T-helper 2 cell treated with Interferon-gamma antibody and Interleukin-4, amounts not matched to agents 5 μg/mL and 100 μg/mL, for 36 hours (primary cell): ENCODE measurements around the gene MAPK1.
"Not testable (repeated sequence)": the region's sequence is repeated elsewhere in the genome, so short reads cannot be mapped to it uniquely, and the experiment has no call there.

ENCODE experiments used
- DNase-seq: peaks from one replicate; pipeline ENCODE4 v3.0.0; 2021; ENCODE audit warnings: low spot score
- H3K27ac Mint-ChIP-seq: one replicate; pipeline ENCODE4 v1.8.0; 2021; ENCODE audit warnings: mild to moderate bottlenecking, mixed read lengths
- H3K27me3 Mint-ChIP-seq: one replicate; pipeline ENCODE4 v1.8.0; 2021; ENCODE audit warnings: low read depth, mixed read lengths
- H3K36me3 Mint-ChIP-seq: one replicate; pipeline ENCODE4 v1.8.0; 2021; ENCODE audit warnings: low read depth, mixed read lengths
- H3K4me1 Mint-ChIP-seq: one replicate; pipeline ENCODE4 v1.8.0; 2021; ENCODE audit warnings: low read depth, mixed read lengths
- H3K4me3 Mint-ChIP-seq: one replicate; pipeline ENCODE4 v1.8.0; 2022; ENCODE audit warnings: mild to moderate bottlenecking, moderate library complexity, mixed read lengths
- H3K9me3 Mint-ChIP-seq: one replicate; pipeline ENCODE4 v1.8.0; 2021; ENCODE audit warnings: mixed read lengths

The MAPK1 gene

DNA sequence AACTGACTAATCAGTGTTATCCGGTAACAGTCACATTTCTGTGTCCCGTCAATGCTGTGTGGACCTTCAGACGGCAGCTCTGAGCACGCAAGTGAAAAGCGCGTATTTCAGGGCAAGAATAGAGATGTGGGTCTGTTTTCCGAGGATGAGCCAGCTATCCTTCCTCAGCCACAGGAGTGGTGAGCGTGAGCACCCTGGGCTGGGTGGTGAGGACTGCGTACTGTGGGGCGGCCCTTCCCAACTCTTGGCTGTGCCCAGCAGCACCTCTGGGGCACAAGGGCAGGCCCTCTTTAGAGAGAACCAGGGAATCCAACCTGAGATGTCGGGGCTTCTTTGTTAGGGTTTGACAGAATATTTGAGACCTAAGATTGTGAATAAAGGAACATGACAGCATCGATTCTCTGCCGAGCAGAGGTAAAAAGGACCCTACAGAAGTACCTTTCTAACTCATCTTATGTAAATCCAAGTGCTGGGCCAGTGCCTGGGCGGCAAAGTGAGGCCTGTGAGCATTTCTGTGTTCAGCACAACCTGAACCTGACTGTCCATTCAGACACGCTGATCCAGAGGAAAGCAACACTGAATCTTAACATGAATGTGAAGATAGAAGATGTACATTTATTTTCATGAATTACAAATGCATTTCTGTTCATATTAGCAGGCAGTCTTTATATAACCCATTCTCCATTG lies 105.3 kb downstream of the MAPK1 start:
- no peaks in the 10 kb centered on the region for H3K9me3 Mint-ChIP-seq
- H3K27me3 Mint-ChIP-seq = no peaks in the 10 kb centered on the region
- H3K27ac Mint-ChIP-seq = no peak overlapping the region
- DNase-seq = no peak
- peaks cover 66% of the 10 kb centered on the region for H3K36me3 Mint-ChIP-seq
- peaks cover 47% of the 10 kb centered on the region for H3K4me1 Mint-ChIP-seq
- no peak overlapping the region for H3K4me3 Mint-ChIP-seq

DNA sequence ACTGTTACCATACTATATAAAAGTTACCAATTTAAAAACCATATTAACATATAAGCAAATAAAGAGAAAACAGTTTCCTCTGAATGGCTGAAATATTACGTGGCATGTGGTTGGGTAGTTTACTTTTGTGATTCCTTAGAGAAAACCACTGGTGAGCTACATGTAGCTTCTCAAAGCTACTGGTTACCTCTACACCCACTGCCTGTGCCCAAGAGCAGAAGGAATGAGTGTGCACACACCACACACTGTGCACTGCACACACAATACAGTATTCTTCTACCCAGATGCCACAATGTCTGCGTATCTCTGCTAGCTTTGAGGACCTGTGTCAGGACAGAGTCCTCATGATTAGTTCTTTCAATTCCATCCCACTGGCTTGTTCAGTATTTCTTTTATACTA lies 106.4 kb downstream of the MAPK1 start:
- Mint-ChIP-seq H3K9me3 (no peaks in the 10 kb centered on the region), H3K27ac (no peak overlapping the region), H3K27me3 (no peaks in the 10 kb centered on the region), H3K4me1 (peaks cover 37% of the 10 kb centered on the region), H3K36me3 (peaks cover 60% of the 10 kb centered on the region), H3K4me3 (no peak overlapping the region)
- peak; percentile 67 for DNase-seq

DNA sequence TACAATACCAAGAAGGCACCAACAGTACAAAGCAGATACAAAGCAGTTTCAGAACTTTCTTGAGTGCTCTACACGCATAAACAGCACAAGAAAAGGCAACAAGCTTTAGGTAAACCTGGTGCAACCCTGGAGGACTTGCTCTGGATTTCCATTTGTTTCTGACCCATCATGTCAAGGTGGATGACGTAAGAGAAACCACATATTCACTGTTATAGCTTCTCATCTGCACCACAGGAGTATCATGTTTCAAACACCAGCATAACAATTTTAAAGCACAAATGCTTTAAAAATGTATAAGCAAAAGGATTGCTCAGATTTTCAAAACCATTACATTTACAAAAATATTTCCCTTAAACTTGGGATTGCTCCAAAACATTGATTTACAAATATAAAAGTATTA lies 106.8 kb downstream of the MAPK1 start:
- Mint-ChIP-seq H3K27ac (no peak overlapping the region), H3K4me1 (peaks cover 37% of the 10 kb centered on the region), H3K27me3 (no peaks in the 10 kb centered on the region), H3K36me3 (peaks cover 59% of the 10 kb centered on the region), H3K4me3 (no peak overlapping the region), H3K9me3 (no peaks in the 10 kb centered on the region)
- DNase-seq = no peak

DNA sequence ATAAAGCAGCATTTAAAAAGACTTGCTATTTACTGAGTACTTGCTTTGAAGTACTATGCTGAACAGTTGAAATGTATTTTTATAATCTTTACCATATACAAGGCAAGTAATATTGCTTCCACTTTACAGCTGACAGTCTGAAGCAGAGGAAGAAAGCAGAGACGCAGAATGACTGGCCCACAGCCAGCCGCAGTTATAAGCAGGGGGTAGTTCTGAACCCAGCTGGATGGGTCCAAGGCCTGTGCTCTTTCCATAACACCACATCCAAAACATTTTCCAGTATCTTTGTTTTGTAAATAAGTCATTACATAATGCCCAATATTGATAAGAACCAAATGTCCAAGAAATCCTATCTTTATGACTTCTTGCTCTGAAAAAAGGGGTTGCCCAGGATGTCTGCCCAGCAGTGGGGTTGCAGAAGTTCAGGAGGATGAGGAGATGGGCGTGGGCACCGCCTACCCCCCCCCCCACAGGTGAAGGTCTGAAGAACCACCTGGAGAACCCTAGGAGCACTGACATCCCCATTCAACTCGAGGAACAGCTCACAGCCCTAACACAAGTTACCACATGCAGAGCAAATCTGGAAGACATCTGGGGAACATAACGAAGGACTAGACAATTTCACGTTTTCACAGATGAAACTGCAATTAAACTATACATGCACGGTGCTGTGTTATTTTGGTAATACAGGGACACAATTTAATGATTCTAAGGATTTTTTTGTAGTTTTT lies 107.6 kb downstream of the MAPK1 start:
- Mint-ChIP-seq H3K27ac (no peak overlapping the region), H3K27me3 (no peaks in the 10 kb centered on the region), H3K36me3 (peaks cover 52% of the 10 kb centered on the region), H3K4me3 (no peak overlapping the region), H3K9me3 (no peaks in the 10 kb centered on the region), H3K4me1 (peaks cover 32% of the 10 kb centered on the region)
- no peak for DNase-seq

DNA sequence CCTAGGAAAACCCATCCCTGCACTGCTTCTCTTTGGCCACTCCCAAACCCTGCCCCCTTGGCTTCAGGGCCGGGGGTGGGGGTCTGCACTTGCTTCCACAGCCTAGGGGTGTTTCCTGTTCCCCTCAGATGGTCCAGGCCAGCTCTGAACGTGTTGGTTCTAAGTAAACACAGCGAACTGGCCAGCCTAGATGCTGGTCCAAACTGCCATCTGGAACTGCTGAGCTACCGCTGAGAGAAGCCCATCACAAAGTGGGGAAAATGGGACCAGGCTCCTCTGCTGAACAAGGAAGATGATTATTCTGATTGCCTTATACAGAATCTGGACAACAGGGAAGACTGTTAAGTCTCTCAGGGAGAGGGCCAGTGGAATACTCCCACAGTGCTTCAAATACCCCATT lies 108.4 kb downstream of the MAPK1 start:
- H3K4me1 Mint-ChIP-seq = peaks cover 25% of the 10 kb centered on the region
- no peak overlapping the region for H3K27ac Mint-ChIP-seq
- H3K9me3 Mint-ChIP-seq = no peaks in the 10 kb centered on the region
- H3K36me3 Mint-ChIP-seq = peaks cover 45% of the 10 kb centered on the region
- no peak overlapping the region for H3K4me3 Mint-ChIP-seq
- H3K27me3 Mint-ChIP-seq = no peaks in the 10 kb centered on the region
- DNase-seq = no peak

GRCh38 chr22:21758091-21758864 lies 109.2 kb downstream of the MAPK1 start:
- Mint-ChIP-seq H3K4me1 (peaks cover 16% of the 10 kb centered on the region), H3K36me3 (peaks cover 36% of the 10 kb centered on the region), H3K4me3 (no peak overlapping the region), H3K27me3 (no peaks in the 10 kb centered on the region), H3K9me3 (no peaks in the 10 kb centered on the region), H3K27ac (no peak overlapping the region)
- DNase-seq = no peak

DNA sequence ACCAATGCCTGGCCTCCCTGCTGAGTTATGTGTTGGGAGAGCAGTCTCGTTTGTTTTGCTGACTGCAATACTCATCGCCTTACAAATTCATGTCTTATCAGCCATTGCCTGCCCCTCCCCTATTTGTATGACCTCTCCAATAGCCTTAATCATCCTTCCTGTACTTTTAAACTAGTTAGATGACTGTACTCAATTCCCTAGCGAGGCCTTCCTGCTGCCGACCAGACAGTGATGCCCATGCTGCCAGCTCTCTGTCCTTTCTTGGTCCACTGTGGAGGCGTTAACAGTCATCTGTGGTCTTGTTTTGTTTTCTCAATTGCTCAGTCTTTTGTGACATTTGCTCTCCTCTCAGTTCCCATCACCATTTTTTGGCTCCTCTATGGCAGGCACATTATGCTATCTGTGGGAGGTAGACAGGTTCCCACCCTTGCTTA lies 111.6 kb downstream of the MAPK1 start:
- Mint-ChIP-seq H3K36me3 (peaks cover 25% of the 10 kb centered on the region), H3K27ac (no peak overlapping the region), H3K27me3 (no peaks in the 10 kb centered on the region), H3K4me3 (no peak overlapping the region), H3K9me3 (no peaks in the 10 kb centered on the region), H3K4me1 (peaks cover 4% of the 10 kb centered on the region)
- DNase-seq = peak; percentile 26

DNA sequence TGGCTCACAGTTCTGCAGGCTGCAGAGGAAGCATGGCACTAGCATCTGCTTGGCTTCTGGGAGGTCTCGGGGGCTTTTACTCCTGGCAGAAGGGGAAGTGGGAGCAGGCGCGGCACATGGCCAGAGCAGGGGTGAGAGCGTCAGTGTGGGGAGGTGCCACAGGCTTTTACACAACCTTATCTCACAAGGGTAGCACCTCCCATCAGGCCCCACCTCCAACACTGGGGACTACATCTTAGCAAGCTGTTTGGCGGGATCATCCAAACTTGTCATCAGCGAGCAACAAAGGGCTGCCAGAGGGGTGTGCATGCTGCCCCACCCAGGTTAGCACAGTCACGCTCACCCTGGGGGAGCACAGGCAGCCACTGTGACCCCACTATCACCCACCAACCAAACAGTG lies 112.9 kb downstream of the MAPK1 start:
- H3K27me3 Mint-ChIP-seq = no peaks in the 10 kb centered on the region
- no peaks in the 10 kb centered on the region for H3K9me3 Mint-ChIP-seq
- no peaks in the 10 kb centered on the region for H3K4me1 Mint-ChIP-seq
- peaks cover 19% of the 10 kb centered on the region for H3K36me3 Mint-ChIP-seq
- H3K4me3 Mint-ChIP-seq = no peak overlapping the region
- no peak for DNase-seq
- H3K27ac Mint-ChIP-seq = no peak overlapping the region

DNA sequence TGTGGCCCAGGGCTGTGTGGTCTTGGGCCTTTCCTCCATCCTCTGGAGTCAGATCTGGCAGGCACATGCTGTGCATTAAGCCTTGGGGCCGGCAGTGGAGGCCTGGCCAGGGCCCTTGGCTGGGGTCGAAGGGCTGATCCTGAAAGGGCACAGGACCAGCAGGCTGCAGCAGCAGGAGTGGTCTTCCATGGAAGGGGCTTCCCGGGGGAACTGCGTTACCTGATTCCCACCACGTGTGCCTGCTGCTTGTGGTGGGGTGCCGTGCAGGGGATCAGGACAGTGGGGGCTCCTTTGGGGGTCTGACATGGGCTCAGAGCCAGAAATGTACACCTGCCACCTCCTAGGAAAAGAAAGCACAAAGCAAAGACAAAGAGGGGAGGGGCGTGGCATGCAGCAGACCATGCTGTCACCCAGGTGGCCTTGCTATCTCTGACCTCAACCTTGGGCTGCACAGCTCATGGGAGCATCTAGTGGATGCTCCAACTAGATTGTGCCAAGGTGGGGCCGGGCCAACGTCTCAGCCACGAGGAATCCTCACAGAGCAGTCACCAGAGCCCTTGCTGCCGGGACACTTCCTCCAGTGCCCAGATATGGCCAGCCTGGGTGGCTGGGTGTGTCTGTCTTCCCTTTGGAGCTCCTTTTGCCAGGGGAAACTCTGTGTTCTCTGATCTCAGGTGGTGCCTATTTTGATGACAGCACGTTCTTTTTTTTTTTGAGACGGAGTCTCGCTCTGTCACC lies 113.9 kb downstream of the MAPK1 start:
- no peaks in the 10 kb centered on the region for H3K4me1 Mint-ChIP-seq
- no peak overlapping the region for H3K4me3 Mint-ChIP-seq
- H3K36me3 Mint-ChIP-seq = peaks cover 13% of the 10 kb centered on the region
- H3K9me3 Mint-ChIP-seq = no peaks in the 10 kb centered on the region
- no peaks in the 10 kb centered on the region for H3K27me3 Mint-ChIP-seq
- no peak for DNase-seq
- no peak overlapping the region for H3K27ac Mint-ChIP-seq

DNA sequence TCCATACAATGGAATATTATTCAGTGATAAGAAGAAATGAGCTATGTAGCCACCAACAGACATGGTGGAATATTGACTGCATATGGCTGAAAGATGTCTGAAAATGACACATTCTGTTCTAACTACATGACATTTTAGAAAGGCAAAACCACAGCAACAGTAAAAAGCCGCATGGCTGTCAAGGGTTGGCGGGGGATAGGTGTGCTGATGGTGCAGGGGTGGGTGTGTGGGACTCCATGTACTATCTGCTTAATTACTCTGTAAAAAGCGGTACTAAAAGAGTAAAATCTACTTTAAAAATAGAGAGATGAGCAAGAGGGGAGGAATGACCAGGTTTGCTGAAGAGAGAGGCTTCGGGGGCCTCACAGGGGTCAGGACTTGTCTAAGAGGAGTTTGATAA lies 115.2 kb downstream of the MAPK1 start:
- H3K27me3 Mint-ChIP-seq = no peaks in the 10 kb centered on the region
- no peak overlapping the region for H3K27ac Mint-ChIP-seq
- no peaks in the 10 kb centered on the region for H3K9me3 Mint-ChIP-seq
- H3K4me3 Mint-ChIP-seq = no peak overlapping the region
- peaks cover 3% of the 10 kb centered on the region for H3K36me3 Mint-ChIP-seq
- DNase-seq = no peak
- no peaks in the 10 kb centered on the region for H3K4me1 Mint-ChIP-seq

DNA sequence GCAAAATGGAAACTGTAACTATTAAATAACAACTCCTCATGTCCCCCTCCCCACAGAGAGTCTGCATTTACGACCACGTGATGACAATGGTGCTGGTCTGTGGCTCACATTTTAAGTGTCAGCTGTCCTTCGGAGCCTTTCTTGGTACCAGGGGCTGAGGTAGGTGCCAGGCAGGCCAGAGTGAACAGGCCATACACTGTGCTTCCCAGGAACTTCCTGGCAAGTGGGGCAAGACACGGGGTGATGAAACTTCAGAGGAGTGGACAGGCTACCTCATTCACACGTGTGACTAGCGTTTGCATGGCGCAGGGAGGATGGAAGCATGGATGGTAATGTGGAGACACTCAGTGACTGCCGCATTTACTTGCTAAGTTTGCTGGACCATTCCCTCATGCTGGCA lies 121.5 kb downstream of the MAPK1 start:
- H3K4me3 Mint-ChIP-seq = no peak overlapping the region

DNA sequence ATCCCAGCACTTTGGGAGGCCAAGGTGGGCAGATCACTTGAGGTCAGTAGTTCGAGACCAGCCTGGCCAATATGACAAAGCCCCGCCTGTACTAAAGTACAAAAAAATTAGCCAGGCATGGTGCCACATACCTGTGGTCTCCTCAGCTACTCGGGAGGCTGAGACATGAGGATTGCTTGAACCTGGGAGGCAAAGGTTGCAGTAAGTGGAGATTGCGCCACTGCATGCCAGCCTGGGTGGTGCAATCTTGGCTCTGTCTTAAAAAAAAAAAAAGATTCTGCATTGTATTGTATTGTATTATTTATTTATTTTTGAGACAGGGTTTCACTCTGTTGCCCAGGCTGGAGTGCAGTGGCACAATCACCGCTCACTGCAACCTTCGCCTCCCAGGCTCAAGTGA lies 122.5 kb downstream of the MAPK1 start:
- H3K27ac Mint-ChIP-seq, H3K36me3 Mint-ChIP-seq, H3K4me1 Mint-ChIP-seq, DNase-seq, H3K4me3 Mint-ChIP-seq, H3K27me3 Mint-ChIP-seq, H3K9me3 Mint-ChIP-seq: not testable (repeated sequence)

More for the DNA sequence above, 121.5 kb downstream of the MAPK1 start:
- Mint-ChIP-seq H3K27ac (no peak overlapping the region), H3K36me3 (no peaks in the 10 kb centered on the region), H3K4me1 (no peaks in the 10 kb centered on the region), H3K9me3 (no peaks in the 10 kb centered on the region), H3K27me3 (no peaks in the 10 kb centered on the region)
- DNase-seq = no peak

DNA sequence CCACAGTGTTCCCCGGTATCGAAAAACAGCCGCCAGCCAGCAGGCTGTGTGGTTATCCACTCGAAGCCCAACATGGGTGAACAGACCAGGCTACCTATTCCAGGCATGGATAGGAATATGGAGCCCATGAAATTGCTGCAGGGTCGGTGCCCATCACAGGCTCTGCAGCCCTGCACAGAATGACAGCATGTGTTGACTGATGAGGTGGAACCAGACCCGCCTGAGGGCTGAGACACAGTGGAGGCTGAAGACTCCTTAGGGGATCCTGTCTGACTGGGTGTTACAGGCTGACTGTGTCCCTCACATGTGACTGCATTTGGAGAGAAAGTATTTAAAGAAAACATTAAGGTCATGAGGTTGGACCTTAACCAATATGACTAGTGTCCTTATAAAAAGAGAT lies 125.7 kb downstream of the MAPK1 start:
- peaks cover 1% of the 10 kb centered on the region for H3K4me1 Mint-ChIP-seq
- H3K27ac Mint-ChIP-seq = no peak overlapping the region
- no peaks in the 10 kb centered on the region for H3K9me3 Mint-ChIP-seq
- H3K4me3 Mint-ChIP-seq = no peak overlapping the region
- H3K36me3 Mint-ChIP-seq = no peaks in the 10 kb centered on the region
- peaks cover 19% of the 10 kb centered on the region for H3K27me3 Mint-ChIP-seq
- DNase-seq = no peak

GRCh38 chr22:21741059-21741458 lies 126.4 kb downstream of the MAPK1 start:
- Mint-ChIP-seq H3K27ac (no peak overlapping the region), H3K27me3 (peaks cover 19% of the 10 kb centered on the region), H3K9me3 (no peaks in the 10 kb centered on the region), H3K4me1 (peaks cover 1% of the 10 kb centered on the region), H3K4me3 (no peak overlapping the region), H3K36me3 (no peaks in the 10 kb centered on the region)
- no peak for DNase-seq
